ENCODE data around the gene TLCD3A.
"Not testable (repeated sequence)": the region's sequence is repeated elsewhere in the genome, so short reads cannot be mapped to it uniquely, and the experiment has no call there.

The TLCD3A gene

DNA sequence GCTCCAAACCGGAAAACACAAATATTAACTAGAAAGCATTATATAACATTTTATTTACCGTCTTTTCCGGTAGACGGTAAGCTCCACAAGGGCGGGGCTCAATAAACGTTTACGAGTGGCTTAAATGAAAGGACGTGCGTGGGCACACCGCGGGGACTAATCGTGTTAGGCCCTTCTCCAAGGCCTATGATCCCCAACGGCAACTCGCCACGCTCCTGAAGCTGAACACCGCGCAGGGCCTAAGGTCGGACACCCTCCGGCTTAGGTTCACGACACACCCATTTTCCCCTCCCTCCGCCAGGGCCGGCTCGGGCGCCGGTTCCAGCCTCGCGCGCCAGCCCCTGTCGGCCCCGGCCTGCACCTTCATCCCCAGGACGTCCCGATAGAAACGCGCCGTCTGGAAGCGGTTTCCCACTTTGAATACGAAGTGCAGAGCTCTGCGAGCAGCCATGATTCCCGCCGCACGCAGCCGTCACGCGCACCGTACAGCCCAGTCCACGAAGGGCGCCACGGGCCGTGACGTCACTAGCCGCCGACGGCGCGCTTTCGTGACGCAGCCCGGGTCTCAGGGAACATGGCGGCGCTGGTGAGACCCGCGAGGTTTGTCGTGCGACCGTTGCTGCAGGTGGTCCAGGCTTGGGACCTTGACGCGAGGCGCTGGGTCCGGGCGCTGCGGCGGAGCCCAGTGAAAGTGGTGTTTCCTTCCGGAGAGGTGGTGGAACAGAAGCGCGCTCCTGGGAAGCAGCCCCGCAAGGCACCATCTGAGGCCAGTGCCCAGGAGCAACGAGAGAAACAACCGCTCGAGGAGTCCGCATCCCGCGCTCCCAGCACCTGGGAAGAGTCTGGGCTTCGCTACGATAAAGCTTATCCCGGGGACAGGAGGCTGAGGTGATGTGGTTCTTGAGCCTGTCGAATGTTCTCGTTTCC lies 49.7 kb downstream of the TLCD3A start, which contains the start of the genes GLOD4 and MRM3:
GLOD4 (minus strand) TSS at position 476 of the 927 bp plus-strand sequence; CDS start at position 451, 25 bp downstream.
MRM3 (plus strand) TSS at position 549 of the 927 bp plus-strand sequence; CDS start at position 575, 26 bp downstream.
- H3K9me3 ChIP-seq (ENCODE audit: insufficient read depth, low read length, severe bottlenecking): no peaks in the 10 kb centered on the region
- TF ChIP-seq EZH2 (IDR thresholded peaks at IDR 0.05; ENCODE audit: borderline replicate concordance, low read depth, low read length, severe bottlenecking): no peak
- TF ChIP-seq CTCF (IDR thresholded peaks at IDR 0.05; ENCODE audit: borderline replicate concordance, extremely low read depth, low read length, poor library complexity, severe bottlenecking): peak; percentile 14
- peaks cover 44% of the 10 kb centered on the region for H3K36me3 ChIP-seq (ENCODE audit: insufficient read depth, low read length)
- DNase-seq (peak; percentile 90), ATAC-seq (ENCODE audit: insufficient read depth, low read depth) (peak; percentile 92)
- H3K4me3 ChIP-seq (ENCODE audit: low read depth in 1 of 2, low read length in 2 of 2): peak within 1 kb of the TSS; percentile 81 to 96
- peak within 1 kb of the TSS; percentile 91 for H3K4me2 ChIP-seq (ENCODE audit: insufficient read depth, low read length)
- no peaks in the 10 kb centered on the region for H3K27me3 ChIP-seq (ENCODE audit: insufficient read depth, low read length, poor library complexity)
- H3K27ac ChIP-seq (ENCODE audit: low read length): peak within 1 kb of the TSS; percentile 82
- peak within 1 kb of the TSS; percentile 87 for H2AFZ ChIP-seq (ENCODE audit: low read depth, low read length)
- peaks cover 10% of the 10 kb centered on the region; the same call in 1 of the 2 replicates for H4K20me1 ChIP-seq (ENCODE audit: insufficient read depth, low read length)
- H3K79me2 ChIP-seq (ENCODE audit: insufficient read depth, low read length): peaks cover 81% of the 10 kb centered on the region
- peak within 1 kb of the TSS; percentile 90 for H3K9ac ChIP-seq (ENCODE audit: low read depth, low read length)
- peaks cover 39% of the 10 kb centered on the region for H3K4me1 ChIP-seq (ENCODE audit: insufficient read depth, low read length)

DNA sequence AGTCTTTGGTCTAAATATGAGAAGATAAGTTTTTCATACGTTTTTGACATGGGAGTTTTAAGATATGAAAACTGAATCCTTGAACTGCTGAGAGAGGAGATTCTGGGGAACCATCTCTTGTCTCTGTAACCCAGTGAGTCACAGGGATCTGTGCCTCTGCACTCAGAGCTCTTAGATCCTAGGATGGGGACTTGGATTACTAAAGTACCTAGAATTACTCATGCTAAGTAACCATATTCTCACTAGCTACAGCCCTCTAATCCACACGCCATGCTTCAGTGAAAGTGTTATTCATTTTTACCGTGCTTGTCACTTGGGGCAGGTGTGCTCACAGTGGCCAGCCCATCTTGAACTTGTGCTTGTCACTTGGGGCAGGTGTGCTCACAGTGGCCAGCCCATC lies 51.7 kb downstream of the TLCD3A start:
- ATAC-seq (ENCODE audit: insufficient read depth, low read depth) (no peak), DNase-seq (no peak)
- Histone ChIP-seq H3K4me2 (ENCODE audit: insufficient read depth, low read length) (peak overlapping the region; percentile 91; the same call in 1 of the 2 replicates), H3K4me1 (ENCODE audit: insufficient read depth, low read length) (peaks cover 39% of the 10 kb centered on the region), H3K9ac (ENCODE audit: low read depth, low read length) (no peak overlapping the region), H3K27ac (ENCODE audit: low read length) (no peak overlapping the region), H2AFZ (ENCODE audit: low read depth, low read length) (no peak overlapping the region), H3K4me3 (ENCODE audit: low read depth in 1 of 2, low read length in 2 of 2) (peak overlapping the region in 1 of 2 experiments; percentile 96; a peak in 1 of 4 replicates), H3K9me3 (ENCODE audit: insufficient read depth, low read length, severe bottlenecking) (no peaks in the 10 kb centered on the region), H3K79me2 (ENCODE audit: insufficient read depth, low read length) (peaks cover 61% of the 10 kb centered on the region), H3K36me3 (ENCODE audit: insufficient read depth, low read length) (peaks cover 45% of the 10 kb centered on the region), H4K20me1 (ENCODE audit: insufficient read depth, low read length) (peaks cover 9% of the 10 kb centered on the region; the same call in 1 of the 2 replicates), H3K27me3 (ENCODE audit: insufficient read depth, low read length, poor library complexity) (no peaks in the 10 kb centered on the region)
- TF ChIP-seq CTCF (IDR thresholded peaks at IDR 0.05; ENCODE audit: borderline replicate concordance, extremely low read depth, low read length, poor library complexity, severe bottlenecking) (no peak), EZH2 (IDR thresholded peaks at IDR 0.05; ENCODE audit: borderline replicate concordance, low read depth, low read length, severe bottlenecking) (no peak)

DNA sequence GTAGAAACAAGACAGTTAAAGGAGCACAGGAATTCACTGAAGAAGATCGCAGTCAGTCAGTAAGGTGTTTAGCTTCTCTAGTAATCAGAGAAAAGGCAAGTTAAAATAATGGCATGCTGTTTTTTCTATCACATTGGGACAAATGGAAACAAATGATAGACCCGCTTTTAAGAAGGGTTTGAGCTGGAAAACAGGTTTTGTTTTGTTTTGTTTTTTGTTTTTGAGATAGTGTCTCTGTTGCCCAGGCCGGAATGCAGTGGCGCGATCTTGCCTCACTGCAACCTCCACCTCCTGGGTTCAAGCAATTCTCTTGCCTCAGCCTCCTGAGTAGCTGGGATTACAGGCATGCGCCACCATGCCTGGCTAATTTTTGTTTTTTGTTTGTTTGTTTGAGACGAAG lies 53.5 kb downstream of the TLCD3A start:
- not testable (repeated sequence) for H2AFZ ChIP-seq (ENCODE audit: low read depth, low read length); H3K9me3 ChIP-seq (ENCODE audit: insufficient read depth, low read length, severe bottlenecking); H3K4me3 ChIP-seq (ENCODE audit: low read depth in 1 of 2, low read length in 2 of 2); H3K9ac ChIP-seq (ENCODE audit: low read depth, low read length); H3K27ac ChIP-seq (ENCODE audit: low read length); ATAC-seq (ENCODE audit: insufficient read depth, low read depth); H3K4me2 ChIP-seq (ENCODE audit: insufficient read depth, low read length); H3K27me3 ChIP-seq (ENCODE audit: insufficient read depth, low read length, poor library complexity); DNase-seq
- Histone ChIP-seq H3K36me3 (ENCODE audit: insufficient read depth, low read length) (peaks cover 58% of the 10 kb centered on the region), H3K4me1 (ENCODE audit: insufficient read depth, low read length) (peaks cover 30% of the 10 kb centered on the region), H4K20me1 (ENCODE audit: insufficient read depth, low read length) (peaks cover 10% of the 10 kb centered on the region; the same call in 1 of the 2 replicates), H3K79me2 (ENCODE audit: insufficient read depth, low read length) (peaks cover 46% of the 10 kb centered on the region)

DNA sequence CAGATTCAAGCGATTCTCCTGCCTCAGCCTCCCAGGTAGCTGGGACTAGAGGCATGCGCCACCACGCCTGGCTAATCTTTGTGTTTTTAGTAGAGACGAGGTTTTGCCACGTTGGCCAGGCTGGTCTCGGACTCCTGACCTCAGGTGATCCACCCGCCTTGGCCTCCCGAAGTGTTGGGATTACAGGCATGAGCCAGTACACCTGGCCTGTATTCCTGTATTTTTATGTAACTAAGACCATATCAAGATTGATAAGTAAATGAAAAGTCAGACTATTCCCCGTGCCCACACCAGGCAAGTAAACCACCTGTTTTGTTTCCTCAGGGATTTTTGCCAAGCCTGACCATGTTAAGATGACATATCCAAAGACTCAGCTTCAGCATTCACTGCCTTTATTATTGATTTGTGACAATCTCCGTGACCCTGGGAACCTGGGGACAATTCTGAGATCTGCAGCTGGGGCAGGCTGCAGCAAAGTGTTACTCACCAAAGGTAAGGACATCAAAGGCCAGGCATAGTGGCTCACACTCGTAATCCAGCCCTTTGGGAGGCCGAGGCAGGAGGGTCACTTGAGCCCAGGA lies 55.3 kb downstream of the TLCD3A start:
- H3K9ac ChIP-seq (ENCODE audit: low read depth, low read length): no peak overlapping the region
- peaks cover 22% of the 10 kb centered on the region for H3K4me1 ChIP-seq (ENCODE audit: insufficient read depth, low read length)
- H3K36me3 ChIP-seq (ENCODE audit: insufficient read depth, low read length): peaks cover 76% of the 10 kb centered on the region
- H4K20me1 ChIP-seq (ENCODE audit: insufficient read depth, low read length): peaks cover 22% of the 10 kb centered on the region
- H3K9me3 ChIP-seq (ENCODE audit: insufficient read depth, low read length, severe bottlenecking): no peaks in the 10 kb centered on the region
- no peak overlapping the region for H3K4me3 ChIP-seq (ENCODE audit: low read depth in 1 of 2, low read length in 2 of 2)
- H3K4me2 ChIP-seq (ENCODE audit: insufficient read depth, low read length): no peak overlapping the region
- DNase-seq (no peak), ATAC-seq (ENCODE audit: insufficient read depth, low read depth) (no peak)
- no peaks in the 10 kb centered on the region for H3K27me3 ChIP-seq (ENCODE audit: insufficient read depth, low read length, poor library complexity)
- H3K79me2 ChIP-seq (ENCODE audit: insufficient read depth, low read length): peaks cover 27% of the 10 kb centered on the region
- no peak overlapping the region for H2AFZ ChIP-seq (ENCODE audit: low read depth, low read length)
- TF ChIP-seq EZH2 (IDR thresholded peaks at IDR 0.05; ENCODE audit: borderline replicate concordance, low read depth, low read length, severe bottlenecking) (no peak), CTCF (IDR thresholded peaks at IDR 0.05; ENCODE audit: borderline replicate concordance, extremely low read depth, low read length, poor library complexity, severe bottlenecking) (no peak)
- H3K27ac ChIP-seq (ENCODE audit: low read length): no peak overlapping the region

All from DND-41 (cell line).